Mucosa of descending colon (tissue), 3 donors: ENCODE data around the gene NTHL1. TPM values are rescaled to one million over a fixed set of nuclear protein-coding genes. Genes with fewer than 3 reads are reported as not detected.

Experiments used
- ATAC-seq: fragments of 200-7000 bp; cut with Tn5 transposase; one replicate; pipeline ENCODE4 v1.9.1; 2020; ENCODE audit warnings: mild to moderate bottlenecking, moderate library complexity
- DNase-seq, 3 donors: peaks; one replicate each; pipeline ENCODE4 v3.0.0-alpha.2; 2020
- H3K36me3 ChIP-seq: fragments of 200-600 bp; one replicate; pipeline ENCODE4 v1.8.0; 2021; ENCODE audit warnings: low read depth, mild to moderate bottlenecking
- H3K4me1 ChIP-seq: fragments of 200-600 bp; one replicate; pipeline ENCODE4 v1.8.0; 2021; ENCODE audit warnings: low read depth, mild to moderate bottlenecking
- H3K4me3 ChIP-seq: fragments of 200-600 bp; one replicate; pipeline ENCODE4 v1.8.0; 2021; ENCODE audit warnings: mild to moderate bottlenecking
- H3K9me3 ChIP-seq: fragments of 200-600 bp; one replicate; pipeline ENCODE4 v1.8.0; 2021; ENCODE audit warnings: mild to moderate bottlenecking
- intact Hi-C, 2 donors: fragments of 100-400 bp; cut with DNase I in 1 of 2; cut with micrococcal nuclease in 1 of 2; formaldehyde crosslinking; loops; one replicate each; pipeline versions ENCODE4 v1.11.0 to v1.11.1; 2022; cut with DNase I, micrococcal nuclease
- total RNA-seq, 3 donors: library from RNA; stranded (reverse); fragmentation: NEBNext Ultra II Directional in 2 of 3; extraction: Animal tissue kit (Norgen Biotek cat#: 25700) in 2 of 3; gene quantifications; one replicate each; pipeline versions ENCODE4 v1.2.1 to v1.2.4, GENCODE V29; 2021 to 2023
- TF ChIP-seq, protein P1 (sequence below): fragments of 200-600 bp; IDR thresholded peaks from one replicate; pipeline ENCODE4 v1.8.0; 2022; ENCODE audit warnings: antibody characterized with exemption, mild to moderate bottlenecking
- donor health status: DM: no; HTN: no; CAD: no; lungs with moderate emphysema.
- donor health status: DM: no; HTN: no; CAD: no.
- donor health status: DM: no; HTN: yes; CAD: no.

The NTHL1 gene
- total RNA-seq, 3 donors from 2014 or later = 23.5 to 28.2 (median 24.5) TPM

- DNase-seq (peak in 2 of 3 donors; percentile 70 to 75), ATAC-seq (peak; percentile 22)
- Histone ChIP-seq H3K4me1 (peaks cover 31% of the 10 kb centered on the region), H3K9me3 (no peaks in the 10 kb centered on the region), H3K36me3 (no peaks in the 10 kb centered on the region), H3K4me3 (peak overlapping the region; percentile 95)
- TF ChIP-seq, protein P1, sequence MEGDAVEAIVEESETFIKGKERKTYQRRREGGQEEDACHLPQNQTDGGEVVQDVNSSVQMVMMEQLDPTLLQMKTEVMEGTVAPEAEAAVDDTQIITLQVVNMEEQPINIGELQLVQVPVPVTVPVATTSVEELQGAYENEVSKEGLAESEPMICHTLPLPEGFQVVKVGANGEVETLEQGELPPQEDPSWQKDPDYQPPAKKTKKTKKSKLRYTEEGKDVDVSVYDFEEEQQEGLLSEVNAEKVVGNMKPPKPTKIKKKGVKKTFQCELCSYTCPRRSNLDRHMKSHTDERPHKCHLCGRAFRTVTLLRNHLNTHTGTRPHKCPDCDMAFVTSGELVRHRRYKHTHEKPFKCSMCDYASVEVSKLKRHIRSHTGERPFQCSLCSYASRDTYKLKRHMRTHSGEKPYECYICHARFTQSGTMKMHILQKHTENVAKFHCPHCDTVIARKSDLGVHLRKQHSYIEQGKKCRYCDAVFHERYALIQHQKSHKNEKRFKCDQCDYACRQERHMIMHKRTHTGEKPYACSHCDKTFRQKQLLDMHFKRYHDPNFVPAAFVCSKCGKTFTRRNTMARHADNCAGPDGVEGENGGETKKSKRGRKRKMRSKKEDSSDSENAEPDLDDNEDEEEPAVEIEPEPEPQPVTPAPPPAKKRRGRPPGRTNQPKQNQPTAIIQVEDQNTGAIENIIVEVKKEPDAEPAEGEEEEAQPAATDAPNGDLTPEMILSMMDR = no peak
- intact Hi-C loops = no loop called here
Observed at GRCh38 chr16:2009164-2009711, 38.4 kb downstream of the NTHL1 start.

DNA sequence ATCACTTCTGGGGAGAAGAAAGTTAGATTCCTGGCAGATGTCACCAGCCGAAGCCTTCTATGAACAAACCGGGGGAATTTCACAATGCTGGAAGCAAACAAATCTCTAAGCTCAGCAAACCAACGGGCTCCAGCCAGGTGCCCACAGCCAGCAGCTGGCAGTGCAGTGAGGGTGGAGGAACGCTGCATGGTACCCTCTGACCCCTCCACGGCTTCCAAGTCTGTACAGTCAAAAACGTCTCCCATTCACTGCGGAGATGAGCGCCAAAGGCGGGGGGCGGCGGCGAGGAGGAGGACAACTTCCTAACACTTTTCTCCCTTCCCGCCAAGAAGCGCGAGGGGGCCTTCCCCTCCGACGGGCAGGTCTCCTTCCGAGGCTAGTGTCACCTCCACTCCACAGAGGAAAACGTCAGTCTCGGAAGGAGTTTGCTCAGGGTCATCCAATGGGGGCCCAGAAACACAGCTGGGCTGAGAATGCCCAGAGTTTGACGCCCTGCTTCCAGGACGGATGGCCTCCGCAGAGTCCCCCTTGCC lies 38.9 kb downstream of the NTHL1 start:
- peak overlapping the region; percentile 95 for H3K4me3 ChIP-seq
- ATAC-seq (peak; percentile 4), DNase-seq (peak in 2 of 3 donors; percentile 58 to 62)
- H3K36me3 ChIP-seq = no peaks in the 10 kb centered on the region
- intact Hi-C loops = no loop called here
- peaks cover 37% of the 10 kb centered on the region for H3K4me1 ChIP-seq
- no peaks in the 10 kb centered on the region for H3K9me3 ChIP-seq
- TF ChIP-seq, protein P1 = no peak

GRCh38 chr16:2008009-2008526 lies 39.6 kb downstream of the NTHL1 start:
- H3K4me3 ChIP-seq = no peak overlapping the region
- DNase-seq (peak; percentile 56 to 80 (median 70)), ATAC-seq (peak; percentile 64)
- TF ChIP-seq, protein P1 = no peak
- intact Hi-C loops = no loop called here
- no peaks in the 10 kb centered on the region for H3K36me3 ChIP-seq
- peaks cover 40% of the 10 kb centered on the region for H3K4me1 ChIP-seq
- no peaks in the 10 kb centered on the region for H3K9me3 ChIP-seq

- Histone ChIP-seq H3K4me3 (no peak overlapping the region), H3K9me3 (no peaks in the 10 kb centered on the region), H3K4me1 (peaks cover 40% of the 10 kb centered on the region), H3K36me3 (no peaks in the 10 kb centered on the region)
- TF ChIP-seq, protein P1 = no peak
- no peak for ATAC-seq
- peak in 2 of 3 donors; percentile 40 to 59 for DNase-seq
- intact Hi-C loops = no loop called here
Observed at GRCh38 chr16:2007081-2007836, 40.4 kb downstream of the NTHL1 start.

DNA sequence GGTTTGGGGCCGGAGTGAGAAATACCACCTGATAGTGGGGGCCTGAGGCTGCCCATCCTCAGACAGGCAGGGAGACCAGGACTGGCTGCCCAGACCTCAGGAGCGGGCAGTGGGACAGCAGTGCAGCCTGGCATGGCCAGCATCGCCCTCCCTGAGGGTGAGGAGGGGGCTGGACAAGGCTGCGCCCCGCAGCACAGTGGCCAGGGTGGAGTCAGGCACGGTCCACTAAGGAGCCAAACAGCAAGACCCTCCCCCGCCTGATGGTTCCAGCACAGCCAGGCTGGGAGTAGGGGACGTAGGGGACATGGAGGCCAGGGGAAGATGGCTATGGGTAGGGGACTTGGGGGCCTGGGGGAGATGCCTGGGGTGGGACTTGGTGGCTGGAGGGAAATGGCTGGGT lies 41.3 kb downstream of the NTHL1 start:
- Histone ChIP-seq H3K36me3 (peaks cover 5% of the 10 kb centered on the region), H3K4me1 (peaks cover 40% of the 10 kb centered on the region), H3K9me3 (no peaks in the 10 kb centered on the region), H3K4me3 (no peak overlapping the region)
- TF ChIP-seq, protein P1 = no peak
- DNase-seq (no peak), ATAC-seq (no peak)
- intact Hi-C loops = no loop called here
